HEK293 (cell line): Measurements from ENCODE around the gene AXL.

Source experiments
- GFI1B ChIP-seq: fragments of 450-650 bp; formaldehyde crosslinking; IDR thresholded peaks from 2 replicates; pipeline ENCODE4 v1.5.1; 2016; ENCODE audit warnings: missing biosample characterization, missing genetic modification characterization
- ZFHX2 ChIP-seq: fragments of 450-650 bp; formaldehyde crosslinking; conservative IDR thresholded peaks from 2 replicates; pipeline ENCODE4 v1.5.1; 2016; ENCODE audit warnings: missing biosample characterization, missing genetic modification characterization
- ZFP69B ChIP-seq: fragments of 450-650 bp; formaldehyde crosslinking; IDR thresholded peaks from 2 replicates; pipeline ENCODE4 v1.5.1; 2016; ENCODE audit warnings: missing biosample characterization, missing genetic modification characterization
- ZNF146 ChIP-seq: fragments of 450-650 bp; formaldehyde crosslinking; IDR thresholded peaks from 2 replicates; pipeline ENCODE4 v1.5.1; 2016; ENCODE audit warnings: missing biosample characterization, missing genetic modification characterization
- ZNF596 ChIP-seq: fragments of 450-650 bp; IDR thresholded peaks from 2 replicates; pipeline ENCODE4 v1.5.0; 2018; ENCODE audit warnings: missing biosample characterization, mild to moderate bottlenecking, missing genetic modification characterization, moderate library complexity
- ZNF610 ChIP-seq: fragments of 450-650 bp; formaldehyde crosslinking; IDR thresholded peaks from 2 replicates; pipeline ENCODE4 v1.5.1; 2016; ENCODE audit warnings: missing biosample characterization, missing genetic modification characterization, borderline replicate concordance
- ZNF621 ChIP-seq: fragments of 450-650 bp; formaldehyde crosslinking; IDR thresholded peaks from 2 replicates; pipeline ENCODE4 v1.5.1; 2017; ENCODE audit warnings: missing biosample characterization, missing genetic modification characterization
- TF ChIP-seq, protein P1 (sequence below): fragments of 450-650 bp; formaldehyde crosslinking; IDR thresholded peaks from 2 replicates; pipeline ENCODE4 v1.5.1; 2016; ENCODE audit warnings: missing biosample characterization, missing genetic modification characterization
- TF ChIP-seq, protein P2 (sequence below): fragments of 450-650 bp; formaldehyde crosslinking; IDR thresholded peaks from 2 replicates; pipeline ENCODE4 v1.5.1; 2016; ENCODE audit warnings: missing biosample characterization, missing genetic modification characterization
- TF ChIP-seq, protein P3 (sequence below): fragments of 450-650 bp; formaldehyde crosslinking; IDR thresholded peaks from 2 replicates; pipeline ENCODE4 v1.5.1; 2016; ENCODE audit warnings: missing biosample characterization, missing genetic modification characterization, borderline replicate concordance
- TF ChIP-seq, protein P4 (sequence below): fragments of 450-650 bp; formaldehyde crosslinking; IDR thresholded peaks from 2 replicates; pipeline ENCODE4 v1.5.1; 2016; ENCODE audit warnings: missing biosample characterization, missing genetic modification characterization
- TF ChIP-seq, protein P5 (sequence below): fragments of 450-650 bp; formaldehyde crosslinking; IDR thresholded peaks from 2 replicates; pipeline ENCODE4 v1.5.1; 2016; ENCODE audit warnings: missing biosample characterization, missing genetic modification characterization
- TF ChIP-seq, protein P6 (sequence below): fragments of 450-650 bp; formaldehyde crosslinking; IDR thresholded peaks from 2 replicates; pipeline ENCODE4 v1.5.1; 2016; ENCODE audit warnings: missing biosample characterization, missing genetic modification characterization, low read depth

The AXL gene

DNA sequence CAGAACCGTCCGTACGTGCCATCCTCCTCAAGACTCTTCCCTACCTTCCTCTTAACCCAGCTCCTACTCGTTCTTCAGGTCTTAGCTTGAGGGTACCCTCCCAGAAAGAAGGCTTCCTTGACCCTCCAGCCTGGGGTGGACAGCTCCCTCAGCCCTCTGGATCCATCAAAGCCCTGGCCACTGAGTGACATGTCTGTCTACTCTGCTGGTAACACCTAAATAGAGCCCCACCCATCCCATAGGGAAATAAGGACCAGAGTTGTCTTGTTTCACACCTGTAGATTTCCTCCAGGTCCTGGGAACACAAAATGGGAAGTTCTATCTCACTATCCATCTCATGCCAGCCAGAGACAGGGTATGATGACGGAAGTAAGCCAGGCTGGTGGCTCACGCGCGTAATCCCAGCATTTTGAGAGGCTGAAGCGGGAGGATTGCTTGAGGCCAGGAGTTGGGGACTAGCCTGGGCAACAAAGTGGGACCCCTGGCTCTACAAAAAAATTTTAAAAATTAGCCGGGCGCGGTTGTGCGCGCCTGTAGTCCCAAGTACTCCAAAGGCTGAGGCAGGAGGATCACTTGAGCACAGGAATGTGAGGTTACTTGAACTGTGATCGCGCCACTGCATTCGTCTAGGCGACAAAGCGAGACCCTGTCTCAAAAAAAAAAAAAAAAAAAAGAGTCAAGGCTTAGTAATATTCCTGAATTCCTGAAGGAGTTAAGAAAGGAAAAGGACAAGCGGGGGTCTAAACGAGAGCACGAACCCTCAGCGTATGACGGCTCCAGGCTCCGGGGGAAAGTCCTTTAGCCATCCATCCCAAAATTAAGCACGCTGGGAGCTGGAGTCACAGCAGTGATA is 90.4 kb downstream of the AXL start (continued):
- TF ChIP-seq, protein P1, sequence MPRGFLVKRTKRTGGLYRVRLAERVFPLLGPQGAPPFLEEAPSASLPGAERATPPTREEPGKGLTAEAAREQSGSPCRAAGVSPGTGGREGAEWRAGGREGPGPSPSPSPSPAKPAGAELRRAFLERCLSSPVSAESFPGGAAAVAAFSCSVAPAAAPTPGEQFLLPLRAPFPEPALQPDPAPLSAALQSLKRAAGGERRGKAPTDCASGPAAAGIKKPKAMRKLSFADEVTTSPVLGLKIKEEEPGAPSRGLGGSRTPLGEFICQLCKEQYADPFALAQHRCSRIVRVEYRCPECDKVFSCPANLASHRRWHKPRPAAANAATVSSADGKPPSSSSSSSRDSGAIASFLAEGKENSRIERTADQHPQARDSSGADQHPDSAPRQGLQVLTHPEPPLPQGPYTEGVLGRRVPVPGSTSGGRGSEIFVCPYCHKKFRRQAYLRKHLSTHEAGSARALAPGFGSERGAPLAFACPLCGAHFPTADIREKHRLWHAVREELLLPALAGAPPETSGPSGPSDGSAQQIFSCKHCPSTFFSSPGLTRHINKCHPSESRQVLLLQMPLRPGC (tag by site-specific recombination): no peak
- TF ChIP-seq, protein P2, sequence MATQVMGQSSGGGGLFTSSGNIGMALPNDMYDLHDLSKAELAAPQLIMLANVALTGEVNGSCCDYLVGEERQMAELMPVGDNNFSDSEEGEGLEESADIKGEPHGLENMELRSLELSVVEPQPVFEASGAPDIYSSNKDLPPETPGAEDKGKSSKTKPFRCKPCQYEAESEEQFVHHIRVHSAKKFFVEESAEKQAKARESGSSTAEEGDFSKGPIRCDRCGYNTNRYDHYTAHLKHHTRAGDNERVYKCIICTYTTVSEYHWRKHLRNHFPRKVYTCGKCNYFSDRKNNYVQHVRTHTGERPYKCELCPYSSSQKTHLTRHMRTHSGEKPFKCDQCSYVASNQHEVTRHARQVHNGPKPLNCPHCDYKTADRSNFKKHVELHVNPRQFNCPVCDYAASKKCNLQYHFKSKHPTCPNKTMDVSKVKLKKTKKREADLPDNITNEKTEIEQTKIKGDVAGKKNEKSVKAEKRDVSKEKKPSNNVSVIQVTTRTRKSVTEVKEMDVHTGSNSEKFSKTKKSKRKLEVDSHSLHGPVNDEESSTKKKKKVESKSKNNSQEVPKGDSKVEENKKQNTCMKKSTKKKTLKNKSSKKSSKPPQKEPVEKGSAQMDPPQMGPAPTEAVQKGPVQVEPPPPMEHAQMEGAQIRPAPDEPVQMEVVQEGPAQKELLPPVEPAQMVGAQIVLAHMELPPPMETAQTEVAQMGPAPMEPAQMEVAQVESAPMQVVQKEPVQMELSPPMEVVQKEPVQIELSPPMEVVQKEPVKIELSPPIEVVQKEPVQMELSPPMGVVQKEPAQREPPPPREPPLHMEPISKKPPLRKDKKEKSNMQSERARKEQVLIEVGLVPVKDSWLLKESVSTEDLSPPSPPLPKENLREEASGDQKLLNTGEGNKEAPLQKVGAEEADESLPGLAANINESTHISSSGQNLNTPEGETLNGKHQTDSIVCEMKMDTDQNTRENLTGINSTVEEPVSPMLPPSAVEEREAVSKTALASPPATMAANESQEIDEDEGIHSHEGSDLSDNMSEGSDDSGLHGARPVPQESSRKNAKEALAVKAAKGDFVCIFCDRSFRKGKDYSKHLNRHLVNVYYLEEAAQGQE (tag by site-specific recombination): peak; percentile 58
- TF ChIP-seq, protein P3, sequence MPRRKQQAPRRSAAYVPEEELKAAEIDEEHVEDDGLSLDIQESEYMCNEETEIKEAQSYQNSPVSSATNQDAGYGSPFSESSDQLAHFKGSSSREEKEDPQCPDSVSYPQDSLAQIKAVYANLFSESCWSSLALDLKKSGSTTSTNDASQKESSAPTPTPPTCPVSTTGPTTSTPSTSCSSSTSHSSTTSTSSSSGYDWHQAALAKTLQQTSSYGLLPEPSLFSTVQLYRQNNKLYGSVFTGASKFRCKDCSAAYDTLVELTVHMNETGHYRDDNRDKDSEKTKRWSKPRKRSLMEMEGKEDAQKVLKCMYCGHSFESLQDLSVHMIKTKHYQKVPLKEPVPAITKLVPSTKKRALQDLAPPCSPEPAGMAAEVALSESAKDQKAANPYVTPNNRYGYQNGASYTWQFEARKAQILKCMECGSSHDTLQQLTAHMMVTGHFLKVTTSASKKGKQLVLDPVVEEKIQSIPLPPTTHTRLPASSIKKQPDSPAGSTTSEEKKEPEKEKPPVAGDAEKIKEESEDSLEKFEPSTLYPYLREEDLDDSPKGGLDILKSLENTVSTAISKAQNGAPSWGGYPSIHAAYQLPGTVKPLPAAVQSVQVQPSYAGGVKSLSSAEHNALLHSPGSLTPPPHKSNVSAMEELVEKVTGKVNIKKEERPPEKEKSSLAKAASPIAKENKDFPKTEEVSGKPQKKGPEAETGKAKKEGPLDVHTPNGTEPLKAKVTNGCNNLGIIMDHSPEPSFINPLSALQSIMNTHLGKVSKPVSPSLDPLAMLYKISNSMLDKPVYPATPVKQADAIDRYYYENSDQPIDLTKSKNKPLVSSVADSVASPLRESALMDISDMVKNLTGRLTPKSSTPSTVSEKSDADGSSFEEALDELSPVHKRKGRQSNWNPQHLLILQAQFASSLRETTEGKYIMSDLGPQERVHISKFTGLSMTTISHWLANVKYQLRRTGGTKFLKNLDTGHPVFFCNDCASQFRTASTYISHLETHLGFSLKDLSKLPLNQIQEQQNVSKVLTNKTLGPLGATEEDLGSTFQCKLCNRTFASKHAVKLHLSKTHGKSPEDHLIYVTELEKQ (tag by site-specific recombination): no peak
- no peak for TF ChIP-seq ZFHX2 (tag by site-specific recombination)
- peak; percentile 93 for TF ChIP-seq ZNF146 (tag by site-specific recombination)
- TF ChIP-seq ZNF621: no peak
- no peak for TF ChIP-seq GFI1B (tag by site-specific recombination)
- no peak for TF ChIP-seq ZNF596 (tag by site-specific recombination)
- TF ChIP-seq, protein P4, sequence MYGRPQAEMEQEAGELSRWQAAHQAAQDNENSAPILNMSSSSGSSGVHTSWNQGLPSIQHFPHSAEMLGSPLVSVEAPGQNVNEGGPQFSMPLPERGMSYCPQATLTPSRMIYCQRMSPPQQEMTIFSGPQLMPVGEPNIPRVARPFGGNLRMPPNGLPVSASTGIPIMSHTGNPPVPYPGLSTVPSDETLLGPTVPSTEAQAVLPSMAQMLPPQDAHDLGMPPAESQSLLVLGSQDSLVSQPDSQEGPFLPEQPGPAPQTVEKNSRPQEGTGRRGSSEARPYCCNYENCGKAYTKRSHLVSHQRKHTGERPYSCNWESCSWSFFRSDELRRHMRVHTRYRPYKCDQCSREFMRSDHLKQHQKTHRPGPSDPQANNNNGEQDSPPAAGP (tag by site-specific recombination): no peak
- no peak for TF ChIP-seq ZNF610 (tag by site-specific recombination)
- TF ChIP-seq, protein P5, sequence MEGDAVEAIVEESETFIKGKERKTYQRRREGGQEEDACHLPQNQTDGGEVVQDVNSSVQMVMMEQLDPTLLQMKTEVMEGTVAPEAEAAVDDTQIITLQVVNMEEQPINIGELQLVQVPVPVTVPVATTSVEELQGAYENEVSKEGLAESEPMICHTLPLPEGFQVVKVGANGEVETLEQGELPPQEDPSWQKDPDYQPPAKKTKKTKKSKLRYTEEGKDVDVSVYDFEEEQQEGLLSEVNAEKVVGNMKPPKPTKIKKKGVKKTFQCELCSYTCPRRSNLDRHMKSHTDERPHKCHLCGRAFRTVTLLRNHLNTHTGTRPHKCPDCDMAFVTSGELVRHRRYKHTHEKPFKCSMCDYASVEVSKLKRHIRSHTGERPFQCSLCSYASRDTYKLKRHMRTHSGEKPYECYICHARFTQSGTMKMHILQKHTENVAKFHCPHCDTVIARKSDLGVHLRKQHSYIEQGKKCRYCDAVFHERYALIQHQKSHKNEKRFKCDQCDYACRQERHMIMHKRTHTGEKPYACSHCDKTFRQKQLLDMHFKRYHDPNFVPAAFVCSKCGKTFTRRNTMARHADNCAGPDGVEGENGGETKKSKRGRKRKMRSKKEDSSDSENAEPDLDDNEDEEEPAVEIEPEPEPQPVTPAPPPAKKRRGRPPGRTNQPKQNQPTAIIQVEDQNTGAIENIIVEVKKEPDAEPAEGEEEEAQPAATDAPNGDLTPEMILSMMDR (tag by site-specific recombination): no peak
- no peak for TF ChIP-seq ZFP69B (tag by site-specific recombination)
- TF ChIP-seq, protein P6, sequence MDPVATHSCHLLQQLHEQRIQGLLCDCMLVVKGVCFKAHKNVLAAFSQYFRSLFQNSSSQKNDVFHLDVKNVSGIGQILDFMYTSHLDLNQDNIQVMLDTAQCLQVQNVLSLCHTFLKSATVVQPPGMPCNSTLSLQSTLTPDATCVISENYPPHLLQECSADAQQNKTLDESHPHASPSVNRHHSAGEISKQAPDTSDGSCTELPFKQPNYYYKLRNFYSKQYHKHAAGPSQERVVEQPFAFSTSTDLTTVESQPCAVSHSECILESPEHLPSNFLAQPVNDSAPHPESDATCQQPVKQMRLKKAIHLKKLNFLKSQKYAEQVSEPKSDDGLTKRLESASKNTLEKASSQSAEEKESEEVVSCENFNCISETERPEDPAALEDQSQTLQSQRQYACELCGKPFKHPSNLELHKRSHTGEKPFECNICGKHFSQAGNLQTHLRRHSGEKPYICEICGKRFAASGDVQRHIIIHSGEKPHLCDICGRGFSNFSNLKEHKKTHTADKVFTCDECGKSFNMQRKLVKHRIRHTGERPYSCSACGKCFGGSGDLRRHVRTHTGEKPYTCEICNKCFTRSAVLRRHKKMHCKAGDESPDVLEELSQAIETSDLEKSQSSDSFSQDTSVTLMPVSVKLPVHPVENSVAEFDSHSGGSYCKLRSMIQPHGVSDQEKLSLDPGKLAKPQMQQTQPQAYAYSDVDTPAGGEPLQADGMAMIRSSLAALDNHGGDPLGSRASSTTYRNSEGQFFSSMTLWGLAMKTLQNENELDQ (tag by site-specific recombination): no peak
